ENCODE data around the gene LRATD1.

LRATD1 gene, protein sequence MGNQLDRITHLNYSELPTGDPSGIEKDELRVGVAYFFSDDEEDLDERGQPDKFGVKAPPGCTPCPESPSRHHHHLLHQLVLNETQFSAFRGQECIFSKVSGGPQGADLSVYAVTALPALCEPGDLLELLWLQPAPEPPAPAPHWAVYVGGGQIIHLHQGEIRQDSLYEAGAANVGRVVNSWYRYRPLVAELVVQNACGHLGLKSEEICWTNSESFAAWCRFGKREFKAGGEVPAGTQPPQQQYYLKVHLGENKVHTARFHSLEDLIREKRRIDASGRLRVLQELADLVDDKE

GRCh38 chr2:14632133-14632936 is at the start of gene LRATD1:
Gene LRATD1 (plus strand): TSS chr2:14632717. CDS start chr2:14633980, 1,263 bp downstream.
- POLR2A ChIA-PET = no interaction called here
- H3K36me3 ChIP-seq (ENCODE audit: control insufficient read depth in 2 of 2, insufficient read depth in 1 of 2, low read length in 2 of 2) = no peaks in the 10 kb centered on the region; a peak in 1 of 3 replicates
- CTCF ChIA-PET = interaction anchor here (0.6 to 0.7 kb wide), 2 partner anchors 1711 to 1876 kb away, joined by 3 read pairs; no protein-coding TSS in a partner anchor
- H3K4me3 ChIP-seq (ENCODE audit: low read depth, low read length) = peak within 1 kb of the TSS; percentile 59
- H3K4me1 ChIP-seq (ENCODE audit: control insufficient read depth, insufficient read depth, low read length) = no peaks in the 10 kb centered on the region
- H3K27ac ChIP-seq (ENCODE audit: extremely low read depth, low read depth, low read length) = peak within 1 kb of the TSS; percentile 93
- TF ChIP-seq ZBTB26 (tag by site-specific recombination; optimal IDR thresholded peaks at IDR 0.05) = peak; percentile 30
- no peak for TF ChIP-seq ZNF629 (tag by site-specific recombination; IDR thresholded peaks at IDR 0.05)
- TF ChIP-seq SP3 (tag by site-specific recombination; IDR thresholded peaks at IDR 0.05) = peak; percentile 41; the same call in 1 of the 2 replicates
- peak; percentile 56 for TF ChIP-seq SP2 (tag by site-specific recombination; IDR thresholded peaks at IDR 0.05)
- peak; percentile 92 for TF ChIP-seq PBX3 (CRISPR knock-in tag; IDR thresholded peaks at IDR 0.05)
- peak; percentile 42; the same call in 1 of the 2 replicates for TF ChIP-seq ZBTB17 (tag by site-specific recombination; IDR thresholded peaks at IDR 0.05)
- no peak for TF ChIP-seq ZNF138 (tag by site-specific recombination; IDR thresholded peaks at IDR 0.05; ENCODE audit: borderline replicate concordance)
- no peak for TF ChIP-seq ZNF324 (tag by site-specific recombination; IDR thresholded peaks at IDR 0.05)
- TF ChIP-seq ZNF76 (tag by site-specific recombination; IDR thresholded peaks at IDR 0.05; ENCODE audit: borderline replicate concordance, low read depth) = no peak
- H3K9me3 ChIP-seq (ENCODE audit: control insufficient read depth, insufficient read depth, low read depth, low read length) = no peaks in the 10 kb centered on the region

DNA sequence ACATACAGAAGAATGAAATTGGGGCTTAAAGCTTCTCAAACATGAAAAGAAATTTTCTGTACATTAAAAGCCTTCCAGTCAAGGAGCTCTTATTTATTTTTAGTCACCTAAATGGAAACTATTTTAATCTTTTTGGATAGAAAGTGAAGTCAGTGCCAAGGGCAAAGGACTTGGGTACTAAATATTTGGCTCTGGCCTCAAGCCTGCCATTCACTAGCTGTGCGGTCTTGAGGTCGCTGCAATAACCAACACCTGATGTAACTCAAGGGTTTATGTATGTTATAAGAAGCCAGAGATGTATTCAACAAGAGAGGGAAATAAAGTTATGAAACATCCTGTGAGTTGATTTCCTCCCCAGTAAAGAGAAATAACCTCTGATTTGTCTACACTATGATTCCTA is 49.5 kb upstream of the LRATD1 start:
- Histone ChIP-seq H3K4me1 (ENCODE audit: control insufficient read depth, insufficient read depth, low read length) (no peaks in the 10 kb centered on the region), H3K9me3 (ENCODE audit: control insufficient read depth, insufficient read depth, low read depth, low read length) (no peaks in the 10 kb centered on the region), H3K27ac (ENCODE audit: extremely low read depth, low read depth, low read length) (no peak overlapping the region), H3K36me3 (ENCODE audit: control insufficient read depth in 2 of 2, insufficient read depth in 1 of 2, low read length in 2 of 2) (no peaks in the 10 kb centered on the region), H3K4me3 (ENCODE audit: low read depth, low read length) (no peak overlapping the region)
- ChIA-PET CTCF (interaction anchor here (0.7 kb wide), 1 partner anchor 199 kb away, joined by 4 read pairs; no protein-coding TSS in a partner anchor), POLR2A (no interaction called here)
- TF ChIP-seq ZNF26 (tag by site-specific recombination; IDR thresholded peaks at IDR 0.05) (no peak), ZNF571 (tag by site-specific recombination; IDR thresholded peaks at IDR 0.05) (no peak), ZNF777 (tag by site-specific recombination; IDR thresholded peaks at IDR 0.05; ENCODE audit: borderline replicate concordance) (no peak), ZNF791 (tag by site-specific recombination; IDR thresholded peaks at IDR 0.05) (no peak)

DNA sequence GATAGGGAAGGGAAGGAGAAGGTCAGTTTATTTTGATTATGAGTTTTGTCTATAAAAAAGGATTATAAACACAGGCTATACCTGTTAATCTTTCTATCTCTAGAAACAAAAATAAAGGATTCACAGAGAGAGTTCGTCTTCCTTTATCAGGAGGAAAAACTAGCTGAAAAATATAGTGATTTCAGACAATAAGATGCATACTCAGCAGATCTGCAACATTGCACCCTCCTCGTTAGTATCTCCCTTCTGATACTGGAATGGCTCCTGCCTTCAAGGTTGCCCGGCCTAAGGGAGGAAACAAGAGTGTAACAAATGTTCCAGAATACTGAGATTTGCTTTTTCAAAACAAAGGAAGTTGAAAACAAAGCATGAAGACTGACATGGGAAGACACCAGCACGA is 48.7 kb upstream of the LRATD1 start:
- H3K27ac ChIP-seq (ENCODE audit: extremely low read depth, low read depth, low read length) = no peak overlapping the region
- H3K4me1 ChIP-seq (ENCODE audit: control insufficient read depth, insufficient read depth, low read length) = no peaks in the 10 kb centered on the region
- no peak overlapping the region for H3K4me3 ChIP-seq (ENCODE audit: low read depth, low read length)
- no peaks in the 10 kb centered on the region for H3K9me3 ChIP-seq (ENCODE audit: control insufficient read depth, insufficient read depth, low read depth, low read length)
- ChIA-PET POLR2A (no interaction called here), CTCF (no interaction called here)
- H3K36me3 ChIP-seq (ENCODE audit: control insufficient read depth in 2 of 2, insufficient read depth in 1 of 2, low read length in 2 of 2) = no peaks in the 10 kb centered on the region
- TF ChIP-seq ZNF830 (tag by site-specific recombination; IDR thresholded peaks at IDR 0.05; ENCODE audit: low read depth) = no peak
- TF ChIP-seq, protein P1, sequence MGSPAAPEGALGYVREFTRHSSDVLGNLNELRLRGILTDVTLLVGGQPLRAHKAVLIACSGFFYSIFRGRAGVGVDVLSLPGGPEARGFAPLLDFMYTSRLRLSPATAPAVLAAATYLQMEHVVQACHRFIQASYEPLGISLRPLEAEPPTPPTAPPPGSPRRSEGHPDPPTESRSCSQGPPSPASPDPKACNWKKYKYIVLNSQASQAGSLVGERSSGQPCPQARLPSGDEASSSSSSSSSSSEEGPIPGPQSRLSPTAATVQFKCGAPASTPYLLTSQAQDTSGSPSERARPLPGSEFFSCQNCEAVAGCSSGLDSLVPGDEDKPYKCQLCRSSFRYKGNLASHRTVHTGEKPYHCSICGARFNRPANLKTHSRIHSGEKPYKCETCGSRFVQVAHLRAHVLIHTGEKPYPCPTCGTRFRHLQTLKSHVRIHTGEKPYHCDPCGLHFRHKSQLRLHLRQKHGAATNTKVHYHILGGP (tag by site-specific recombination; IDR thresholded peaks at IDR 0.05) = no peak
- TF ChIP-seq ZBTB7A (tag by site-specific recombination; IDR thresholded peaks at IDR 0.05; ENCODE audit: low read depth) = no peak
- TF ChIP-seq, protein P2, sequence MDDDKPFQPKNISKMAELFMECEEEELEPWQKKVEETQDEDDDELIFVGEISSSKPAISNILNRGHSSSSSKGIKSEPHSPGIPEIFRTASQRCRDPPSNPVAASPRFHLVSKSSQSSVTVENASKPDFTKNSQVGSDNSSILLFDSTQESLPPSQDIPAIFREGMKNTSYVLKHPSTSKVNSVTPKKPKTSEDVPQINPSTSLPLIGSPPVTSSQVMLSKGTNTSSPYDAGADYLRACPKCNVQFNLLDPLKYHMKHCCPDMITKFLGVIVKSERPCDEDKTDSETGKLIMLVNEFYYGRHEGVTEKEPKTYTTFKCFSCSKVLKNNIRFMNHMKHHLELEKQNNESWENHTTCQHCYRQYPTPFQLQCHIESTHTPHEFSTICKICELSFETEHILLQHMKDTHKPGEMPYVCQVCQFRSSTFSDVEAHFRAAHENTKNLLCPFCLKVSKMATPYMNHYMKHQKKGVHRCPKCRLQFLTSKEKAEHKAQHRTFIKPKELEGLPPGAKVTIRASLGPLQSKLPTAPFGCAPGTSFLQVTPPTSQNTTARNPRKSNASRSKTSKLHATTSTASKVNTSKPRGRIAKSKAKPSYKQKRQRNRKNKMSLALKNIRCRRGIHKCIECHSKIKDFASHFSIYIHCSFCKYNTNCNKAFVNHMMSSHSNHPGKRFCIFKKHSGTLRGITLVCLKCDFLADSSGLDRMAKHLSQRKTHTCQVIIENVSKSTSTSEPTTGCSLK (tag by site-specific recombination; IDR thresholded peaks at IDR 0.05) = no peak
- no peak for TF ChIP-seq ZNF785 (tag by site-specific recombination; IDR thresholded peaks at IDR 0.05)
- no peak for TF ChIP-seq ZNF843 (tag by site-specific recombination; IDR thresholded peaks at IDR 0.05)
- no peak for TF ChIP-seq TCF7L2 (IDR thresholded peaks at IDR 0.05; ENCODE audit: borderline replicate concordance, low read depth, low read length)
- no peak for TF ChIP-seq ZNF202 (tag by site-specific recombination; IDR thresholded peaks at IDR 0.05; ENCODE audit: borderline replicate concordance)
- TF ChIP-seq GFI1B (tag by site-specific recombination; IDR thresholded peaks at IDR 0.05) = no peak
- no peak for TF ChIP-seq ZNF501 (tag by site-specific recombination; IDR thresholded peaks at IDR 0.05)

All from HEK293 (cell line).